PC-9 (cell line): Measurements from ENCODE around the gene SUN3. TPM values are rescaled to one million over a fixed set of nuclear protein-coding genes. Genes with fewer than 3 reads are reported as not detected.
"Not testable (repeated sequence)": the region's sequence is repeated elsewhere in the genome, so short reads cannot be mapped to it uniquely, and the experiment has no call there.

Source experiments
- BruUV-seq: library from RNA; stranded (reverse); fragments of 400-500 nt; replicated peaks from 2 replicates; lab custom pipeline; 2021; lab: Mats Ljungman, UMichigan
- CTCF ChIA-PET: fragments of 300-600 bp; sonication (Branson Sonifier 250); formaldehyde crosslinking; loops from one replicate; lab custom pipeline; 2022; ENCODE audit warnings: antibody characterized with exemption; lab: Charles Lee
- POLR2A ChIA-PET: fragments of 300-600 bp; sonication (Branson Sonifier 250); formaldehyde crosslinking; loops from one replicate; lab custom pipeline; 2022; ENCODE audit warnings: antibody characterized with exemption; ENCODE audit not compliant: unreplicated experiment; lab: Charles Lee
- DNase-seq, 2 experiments: peaks; one replicate each; pipeline versions ENCODE4 v3.0.0 to v3.0.0-alpha.2; 2015 to 2022; ENCODE audit warnings: mixed read lengths in 1 of 2
- H2AFZ ChIP-seq: fragments of 200-600 bp; sonication (generic); 2 replicates; pipeline ENCODE4 v1.8.1; 2017; ENCODE audit warnings: antibody characterized with exemption
- H3F3A ChIP-seq: fragments of 200-600 bp; sonication (generic); 2 replicates; pipeline ENCODE4 v1.8.1; 2017; ENCODE audit warnings: antibody characterized with exemption, mild to moderate bottlenecking, low read depth; ENCODE audit not compliant: insufficient read depth
- H3K27ac ChIP-seq: fragments of 200-600 bp; sonication (generic); 2 replicates; pipeline ENCODE4 v1.6.1; 2016; ENCODE audit warnings: mixed run types
- H3K27me3 ChIP-seq: fragments of 200-600 bp; sonication (generic); 2 replicates; pipeline ENCODE4 v1.6.1; 2016; ENCODE audit warnings: low read depth, mixed run types; ENCODE audit not compliant: insufficient read depth
- H3K36me3 ChIP-seq: fragments of 200-600 bp; sonication (generic); 2 replicates; pipeline ENCODE4 v1.6.1; 2016; ENCODE audit warnings: low read depth, mixed run types
- H3K4me1 ChIP-seq: fragments of 200-600 bp; sonication (generic); replicated peaks from 2 replicates; pipeline ENCODE4 v1.6.1; 2016; ENCODE audit warnings: mixed run types; ENCODE audit not compliant: insufficient read depth
- H3K4me2 ChIP-seq: fragments of 200-600 bp; sonication (generic); 2 replicates; pipeline ENCODE4 v1.6.1; 2017; ENCODE audit warnings: mixed run types
- H3K4me3 ChIP-seq: fragments of 200-600 bp; sonication (generic); 2 replicates; pipeline ENCODE4 v1.6.1; 2016; ENCODE audit warnings: mixed run types
- H3K79me2 ChIP-seq: fragments of 200-600 bp; sonication (generic); 2 replicates; pipeline ENCODE4 v1.6.1; 2017; ENCODE audit warnings: low read depth, mixed run types
- H3K9me2 ChIP-seq: fragments of 200-600 bp; sonication (generic); 2 replicates; pipeline ENCODE4 v1.8.1; 2017; ENCODE audit warnings: mild to moderate bottlenecking; ENCODE audit not compliant: insufficient read depth
- H3K9me3 ChIP-seq: fragments of 200-600 bp; sonication (generic); 2 replicates; pipeline ENCODE4 v1.8.1; 2016; ENCODE audit warnings: low read depth; ENCODE audit not compliant: insufficient read depth
- H4K20me1 ChIP-seq: fragments of 200-600 bp; sonication (generic); 2 replicates; pipeline ENCODE4 v1.8.1; 2017; ENCODE audit not compliant: insufficient read depth
- CTCF ChIP-seq: fragments of 200-600 bp; sonication (generic); conservative IDR thresholded peaks from 2 replicates; pipeline ENCODE4 v1.6.1; 2017; ENCODE audit warnings: mixed run types, antibody characterized with exemption, mild to moderate bottlenecking, moderate library complexity
- EZH2 ChIP-seq: fragments of 200-600 bp; sonication (generic); IDR thresholded peaks from 2 replicates; pipeline ENCODE4 v1.8.0; 2017; ENCODE audit warnings: antibody characterized with exemption, low read depth
- intact Hi-C: fragments of 100-400 bp; cut with micrococcal nuclease; formaldehyde crosslinking; loops from one replicate; pipeline ENCODE4 v1.10.0; 2022; ENCODE audit not compliant: unreplicated experiment
- total RNA-seq: library from RNA; stranded (reverse); gene quantifications from 2 replicates; pipeline ENCODE4 v1.2.3, GENCODE V29; 2021

SUN3 gene
- total RNA-seq, 1 experiment from 2014 or later, result 0.24 TPM

DNA sequence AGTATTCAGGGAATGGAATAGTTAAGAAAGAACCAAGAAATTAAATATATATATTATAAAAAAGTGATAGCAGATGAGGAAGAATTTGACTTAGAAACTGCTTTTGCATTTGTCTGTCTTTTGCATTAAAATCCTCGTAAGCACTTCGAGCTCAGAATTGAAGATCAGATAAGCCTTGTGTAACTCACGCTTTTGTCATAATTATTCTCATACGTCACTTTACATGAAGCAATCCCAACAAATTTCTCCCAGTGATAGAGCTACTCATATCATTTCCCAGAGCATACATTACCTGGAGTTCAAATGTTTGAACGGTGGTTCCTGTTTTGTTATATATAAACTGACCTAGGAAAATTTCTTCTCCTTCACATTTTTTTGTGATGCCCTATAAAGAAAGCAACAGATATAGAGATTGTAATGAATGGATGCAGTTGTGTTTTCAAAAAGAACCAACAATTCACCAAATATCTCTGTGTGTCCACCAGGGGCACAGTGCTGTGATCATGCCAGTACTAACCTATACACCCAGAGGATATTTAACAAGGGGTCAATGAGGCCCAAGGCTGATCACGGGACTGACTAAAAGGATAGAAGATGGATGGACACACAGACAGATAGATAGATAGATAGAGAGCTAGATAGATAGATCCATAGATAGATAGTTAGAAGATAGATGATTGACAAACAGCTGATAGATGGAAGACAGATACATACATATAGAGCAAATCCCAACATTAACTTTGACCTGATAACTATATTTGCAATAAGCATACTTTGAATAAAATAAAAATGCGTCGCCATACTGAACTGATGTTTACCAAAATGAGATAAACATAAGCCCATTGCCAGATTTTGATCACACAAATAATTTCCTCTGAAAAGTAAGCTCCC lies 40.2 kb downstream of the SUN3 start:
- POLR2A ChIA-PET, result no interaction called here
- Histone ChIP-seq H3K36me3 (no peaks in the 10 kb centered on the region), H3F3A (peaks cover 12% of the 10 kb centered on the region), H3K9me2 (no peaks in the 10 kb centered on the region), H3K4me2 (no peak overlapping the region), H3K79me2 (no peaks in the 10 kb centered on the region), H4K20me1 (no peaks in the 10 kb centered on the region), H3K27ac (no peak overlapping the region), H3K27me3 (no peaks in the 10 kb centered on the region), H3K9me3 (no peaks in the 10 kb centered on the region), H3K4me1 (peaks cover 9% of the 10 kb centered on the region), H3K4me3 (no peak overlapping the region), H2AFZ (no peak overlapping the region)
- CTCF ChIA-PET, result interaction anchor here (0.6 to 1.0 kb wide), 3 partner anchors 106 to 1053 kb away, joined by 3 to 7 read pairs (median 4); no protein-coding TSS in a partner anchor
- BruUV-seq, result no TSS peak
- intact Hi-C loops, result no loop called here
- DNase-seq, result no peak
- TF ChIP-seq EZH2 (no peak), CTCF (peak; percentile 73)

DNA sequence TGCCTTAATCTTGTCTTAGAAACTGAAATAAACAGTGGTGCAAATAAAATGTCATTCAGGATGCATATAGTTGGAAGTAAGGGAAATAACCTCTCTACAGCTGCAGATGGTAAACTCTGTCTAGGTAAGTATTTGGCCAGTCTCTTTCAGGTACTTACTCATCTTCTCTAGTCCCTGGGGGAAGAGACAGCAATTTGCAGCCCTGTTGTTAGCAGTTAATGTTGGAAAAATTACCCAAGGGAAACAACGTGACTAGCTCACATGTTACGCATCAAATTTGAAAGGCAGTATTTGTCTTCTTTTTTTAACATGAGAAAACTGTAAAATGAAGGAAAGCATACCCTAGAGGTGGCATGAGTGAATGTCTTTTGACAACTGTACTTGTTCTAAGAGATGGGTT lies 46.3 kb downstream of the SUN3 start:
- Histone ChIP-seq H3K9me3 (no peaks in the 10 kb centered on the region), H3K27me3 (no peaks in the 10 kb centered on the region), H3K27ac (no peak overlapping the region), H3K9me2 (no peaks in the 10 kb centered on the region), H2AFZ (no peak overlapping the region), H3K36me3 (peaks cover 7% of the 10 kb centered on the region), H3K4me2 (no peak overlapping the region), H3F3A (peaks cover 23% of the 10 kb centered on the region), H3K4me1 (peaks cover 11% of the 10 kb centered on the region), H3K79me2 (peaks cover 13% of the 10 kb centered on the region), H3K4me3 (no peak overlapping the region), H4K20me1 (no peaks in the 10 kb centered on the region)
- no peak for DNase-seq
- TF ChIP-seq CTCF (no peak), EZH2 (no peak)
- CTCF ChIA-PET, result no interaction called here
- POLR2A ChIA-PET, result no interaction called here
- BruUV-seq, result no TSS peak
- intact Hi-C loops, result no loop called here

DNA sequence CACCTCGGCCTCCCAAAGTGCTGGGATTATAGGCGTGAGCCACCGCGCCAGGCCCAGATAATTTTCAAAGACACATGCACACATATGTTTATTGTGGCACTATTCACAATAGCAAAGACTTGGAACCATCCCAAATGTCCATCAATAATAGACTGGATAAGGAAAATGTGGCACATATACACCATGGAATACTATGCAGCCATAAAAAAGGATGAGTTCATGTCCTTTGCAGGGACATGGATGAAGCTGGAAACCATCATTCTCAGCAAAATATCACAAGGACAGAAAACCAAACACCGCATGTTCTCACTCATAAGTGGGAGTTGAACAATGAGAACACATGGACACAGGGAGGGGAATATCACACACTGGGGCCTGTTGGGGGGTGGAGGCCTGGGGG lies 48.3 kb downstream of the SUN3 start:
- DNase-seq, H3K4me3 ChIP-seq, H3K27me3 ChIP-seq, BruUV-seq, POLR2A ChIA-PET, H3K4me2 ChIP-seq, H3K9me3 ChIP-seq, H3K9me2 ChIP-seq, H3K27ac ChIP-seq, H4K20me1 ChIP-seq, H2AFZ ChIP-seq, intact Hi-C loops: not testable (repeated sequence)
- H3K4me1 ChIP-seq, result peaks cover 11% of the 10 kb centered on the region
- CTCF ChIA-PET, result interaction anchor here (0.7 kb wide), 1 partner anchor 79 kb away, joined by 11 read pairs; no protein-coding TSS in a partner anchor
- peaks cover 25% of the 10 kb centered on the region for H3K36me3 ChIP-seq
- H3K79me2 ChIP-seq, result peaks cover 22% of the 10 kb centered on the region
- H3F3A ChIP-seq, result peaks cover 23% of the 10 kb centered on the region
